Lung microvascular endothelial cell (primary cell): ENCODE results near the gene ACTR3C. TPM values are rescaled to one million over a fixed set of nuclear protein-coding genes. Genes with fewer than 3 reads are reported as not detected.

Source experiments
- DNase-seq, 2 donors: peaks; one replicate each; pipeline versions ENCODE4 v3.0.0 to v3.0.0-alpha.2; 2010; ENCODE audit warnings: low read depth in 2 of 2
- total RNA-seq: library from RNA; depleted of rRNA; stranded (reverse); fragments of >200 nt; gene quantifications from 2 replicates; pipeline ENCODE4 v1.2.1, GENCODE V29; 2014

The ACTR3C gene
- 2.6 and 8.3 TPM in 2 replicates for total RNA-seq

- DNase-seq: peak in 1 of 2 donors; percentile 33
Measured at GRCh38 chr7:150322833-150323681, at the start of gene ACTR3C, which contains the start of gene LRRC61. ACTR3C (minus strand) TSS chr7:150323545; CDS start chr7:150295296, 28,249 bp downstream. LRRC61 (plus strand) TSS chr7:150323355; CDS start chr7:150336862, 13,507 bp downstream.

- no peak for DNase-seq
Measured at GRCh38 chr7:150372271-150373048, 49.1 kb upstream of the ACTR3C start.

- DNase-seq: no peak
Measured at GRCh38 chr7:150371996-150372270, 48.6 kb upstream of the ACTR3C start.

GRCh38 chr7:150371131-150371995, 48.0 kb upstream of the ACTR3C start:
- DNase-seq: no peak

DNA sequence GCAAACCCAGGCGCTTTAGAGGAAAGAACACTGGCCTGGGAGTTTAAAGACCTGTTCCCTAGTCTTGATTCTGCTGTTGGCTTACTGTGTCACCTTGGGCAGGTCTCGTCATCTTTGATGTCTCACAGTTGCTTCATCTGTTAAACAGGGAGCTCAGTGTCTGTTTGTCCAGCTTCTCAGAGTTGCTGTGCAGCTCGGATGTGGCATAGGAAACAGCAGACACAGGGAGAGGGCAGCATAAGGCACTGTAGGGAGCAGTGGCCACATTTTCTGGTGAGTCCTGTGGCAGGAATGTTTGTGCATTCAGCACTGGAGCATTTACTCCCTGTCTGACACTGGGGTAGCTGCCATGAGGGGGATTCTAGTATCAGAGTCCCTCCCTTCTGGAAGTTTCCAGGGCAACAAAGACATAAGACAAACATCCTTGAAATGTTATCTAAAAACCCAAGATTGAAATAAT, 47.3 kb upstream of the ACTR3C start:
- peak in 1 of 2 donors; percentile 43 for DNase-seq

GRCh38 chr7:150369748-150370501, 46.6 kb upstream of the ACTR3C start:
- DNase-seq: peak in 1 of 2 donors; percentile 37

DNA sequence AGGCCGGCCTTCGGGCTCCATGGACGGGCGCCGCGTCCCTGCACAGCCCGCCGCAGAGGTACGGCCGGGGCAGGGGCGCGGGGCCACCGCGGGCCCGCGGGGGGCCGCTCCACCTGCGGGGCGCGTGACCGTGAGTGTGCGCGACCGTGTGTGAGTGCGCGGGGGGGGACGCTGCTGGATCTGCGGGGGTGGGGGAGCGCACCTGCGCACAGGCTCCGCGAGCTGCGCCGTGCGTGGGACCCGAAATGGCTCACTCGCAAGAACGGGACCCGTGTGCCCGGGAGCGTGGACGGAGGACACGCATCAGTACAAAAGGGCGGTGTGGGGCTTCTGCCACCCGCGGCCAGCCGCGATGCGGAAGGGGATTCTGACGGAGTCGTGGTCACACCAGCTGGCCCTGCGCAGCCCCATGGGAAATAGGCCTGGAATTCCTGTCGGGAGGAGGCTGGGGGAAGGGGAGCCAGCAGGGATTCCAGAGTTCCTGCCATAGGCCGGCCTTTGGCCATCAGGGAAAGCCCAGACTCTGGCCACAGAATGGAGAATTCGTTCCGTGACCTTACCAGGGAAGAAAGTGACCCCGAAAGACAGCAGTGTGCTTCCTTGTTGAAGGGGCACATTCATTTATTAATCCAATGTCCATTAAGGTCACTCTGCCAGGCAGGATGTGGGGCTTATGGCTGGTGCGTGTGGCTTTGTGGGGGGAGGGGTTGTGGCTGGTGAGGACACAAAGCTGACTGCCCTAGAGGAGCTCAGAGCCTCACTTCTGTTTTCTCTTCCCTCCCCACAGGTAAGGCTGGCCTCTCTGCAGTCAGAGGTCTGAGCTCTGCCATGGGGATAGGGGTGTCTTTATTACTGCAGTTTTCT, 45.8 kb upstream of the ACTR3C start:
- peak; percentile 80 to 90 for DNase-seq

- peak; percentile 88 to 95 for DNase-seq
Measured at GRCh38 chr7:150368096-150368883, 44.9 kb upstream of the ACTR3C start, which contains the start of gene REPIN1. REPIN1 (plus strand) TSS chr7:150368822; CDS start chr7:150369712, 890 bp downstream.

GRCh38 chr7:150367677-150368095, 44.3 kb upstream of the ACTR3C start:
- no peak for DNase-seq

GRCh38 chr7:150365673-150366398, 42.5 kb upstream of the ACTR3C start:
- DNase-seq: no peak

DNA sequence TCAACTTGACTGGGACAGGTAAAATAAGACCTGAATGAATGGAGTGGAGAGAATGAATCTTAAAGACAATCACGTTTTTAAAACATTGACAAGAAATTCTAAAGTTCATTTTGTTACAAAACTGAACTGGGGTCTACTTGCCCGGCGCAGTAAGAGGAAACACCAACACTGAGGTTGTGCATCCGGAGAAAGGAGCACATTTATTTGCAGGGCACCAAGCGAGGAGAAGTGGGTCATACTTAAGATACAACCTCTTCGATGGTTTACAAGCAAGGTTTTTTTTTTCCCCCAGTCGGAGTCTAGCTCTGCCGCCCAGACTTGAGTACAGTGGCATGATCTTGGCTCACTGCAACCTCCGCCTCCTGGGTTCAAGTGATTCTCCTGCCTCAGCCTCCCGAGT, 41.8 kb upstream of the ACTR3C start:
- no peak for DNase-seq

DNA sequence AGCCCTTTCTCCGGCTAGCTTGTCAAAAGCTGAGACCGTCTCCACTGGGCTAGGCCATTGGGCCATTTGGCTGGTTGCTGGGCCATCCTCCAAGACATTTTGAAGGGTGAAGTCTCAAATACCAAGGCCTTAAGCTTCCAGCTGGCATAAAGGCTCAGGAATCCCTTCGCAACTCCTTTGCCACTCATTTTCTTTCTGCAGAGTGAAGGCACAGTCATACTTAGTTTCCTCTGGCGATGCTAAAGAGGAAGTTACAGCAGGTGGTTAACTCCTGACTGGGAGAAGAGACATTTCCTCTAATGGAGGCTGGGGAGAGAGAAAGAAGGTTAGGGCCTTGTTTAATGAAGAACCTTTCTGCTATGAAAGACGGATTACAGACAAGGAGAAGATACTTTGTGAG, 40.5 kb upstream of the ACTR3C start:
- DNase-seq: peak in 1 of 2 donors; percentile 68

- DNase-seq: no peak
Measured at GRCh38 chr7:150363370-150363769, 40.0 kb upstream of the ACTR3C start.

GRCh38 chr7:150361807-150362621, 38.7 kb upstream of the ACTR3C start:
- DNase-seq: no peak

DNA sequence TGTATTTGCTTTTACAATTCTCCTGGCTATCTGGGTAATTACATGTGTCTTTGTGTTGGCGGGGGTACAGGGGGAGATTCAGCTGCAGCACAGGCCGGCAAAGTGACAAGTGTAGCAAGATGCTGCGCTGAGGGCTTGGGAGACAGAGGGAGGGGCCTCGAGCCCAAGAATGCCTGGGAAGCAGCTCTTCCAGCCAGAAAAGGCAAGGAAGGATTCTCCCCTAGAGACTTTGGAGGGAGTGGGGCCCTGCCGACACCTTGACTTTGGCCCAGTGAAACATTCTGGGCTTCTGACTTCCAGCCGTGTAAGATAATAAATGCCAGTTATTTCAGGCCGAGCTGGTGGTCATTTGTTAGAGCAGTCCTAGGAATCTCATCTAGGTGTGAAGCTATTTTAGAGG, 38.1 kb upstream of the ACTR3C start:
- no peak for DNase-seq

DNA sequence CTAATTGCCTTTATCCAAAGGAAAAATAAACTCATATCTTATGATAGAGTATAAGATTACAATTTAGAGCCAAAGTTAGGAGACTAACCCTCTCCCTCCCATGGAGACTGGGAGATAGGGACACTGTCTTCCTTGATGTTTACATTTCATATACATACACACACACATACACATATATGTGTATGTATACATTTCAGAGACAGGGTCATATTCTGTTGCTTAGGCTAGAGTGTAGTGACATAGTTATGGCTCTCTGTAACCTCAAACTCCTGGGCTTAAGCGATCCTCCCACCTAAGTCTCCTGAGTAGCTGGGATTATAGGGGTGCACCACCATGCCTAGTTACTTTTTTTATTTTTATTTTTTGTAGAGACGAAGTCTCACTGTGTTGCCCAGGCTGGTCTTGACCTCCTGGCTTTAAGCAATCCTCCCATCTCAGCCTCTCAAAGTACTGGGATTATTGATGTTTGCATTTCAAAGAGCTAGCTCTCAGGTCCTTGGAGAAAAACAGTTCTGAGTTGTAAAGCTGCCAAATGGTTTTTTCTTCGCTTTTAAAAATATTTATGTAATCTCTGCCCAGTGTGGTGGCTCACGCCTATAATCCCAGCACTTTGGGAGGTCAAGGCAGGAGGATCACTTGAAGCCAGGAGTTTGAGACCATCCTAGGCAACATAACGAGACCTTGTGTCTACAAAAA, 37.2 kb upstream of the ACTR3C start:
- no peak for DNase-seq
